ENCODE results near the gene RPS6KA2. TPM values are rescaled to one million over a fixed set of nuclear protein-coding genes. Genes with fewer than 3 reads are reported as not detected.

Gene RPS6KA2
- polyA plus RNA-seq, 1 donor (not counting 4 experiments of a cell fraction or from before 2014, with no cell fraction given): 8.2 TPM

DNA sequence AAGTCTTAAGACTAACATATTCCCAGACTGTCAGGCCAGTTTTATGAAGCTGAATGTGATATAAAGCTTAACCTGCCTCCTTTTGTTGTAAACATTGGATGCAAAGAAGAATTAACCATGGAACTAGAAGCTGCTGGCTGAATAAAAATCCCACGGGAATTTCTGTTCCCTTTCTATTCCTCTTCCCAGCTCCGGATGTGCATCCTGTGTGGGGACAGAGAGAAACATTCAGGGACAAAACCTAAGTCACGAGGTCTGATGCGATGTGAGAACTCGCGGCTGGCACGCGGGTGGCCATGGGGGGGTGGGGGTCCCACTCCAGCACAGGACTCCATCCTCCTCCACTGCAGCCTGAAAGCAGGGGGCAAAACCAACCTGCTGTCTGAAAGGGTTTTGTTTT is 72.7 kb downstream of the RPS6KA2 start:
- dilution Hi-C loops (cut with MboI; ENCODE audit: extremely low pct_ligation_motif_present, low sequenced_read_pairs): no loop called here
- FAIRE-seq (no peak), DNase-seq (ENCODE audit: low read depth, low spot score) (no peak)
- H3K27ac ChIP-seq (ENCODE audit: control insufficient read depth, insufficient read depth, low read length): no peak overlapping the region
- peaks cover 39% of the 10 kb centered on the region for H3K4me1 ChIP-seq (ENCODE audit: control insufficient read depth, extremely low read depth, insufficient read depth, low read length)
- H2AFZ ChIP-seq (ENCODE audit: control insufficient read depth, low read length): no peak overlapping the region
- no peak overlapping the region for H3K4me2 ChIP-seq (ENCODE audit: control insufficient read depth, extremely low read depth, insufficient read depth, low read depth, low read length)
- H3K4me3 ChIP-seq (ENCODE audit: control insufficient read depth in 2 of 3, extremely low read depth in 1 of 3, insufficient read depth in 2 of 3, low read depth in 1 of 3, low read length in 3 of 3): no peak overlapping the region
- no peaks in the 10 kb centered on the region for H4K20me1 ChIP-seq (ENCODE audit: control insufficient read depth, extremely low read depth, insufficient read depth, low read length)
- no peaks in the 10 kb centered on the region for H3K9me3 ChIP-seq (ENCODE audit: control insufficient read depth, low read depth, low read length)
- H3K27me3 ChIP-seq (ENCODE audit: control insufficient read depth, extremely low read depth, insufficient read depth, low read length): no peaks in the 10 kb centered on the region
- no peak for TF ChIP-seq EZH2 (IDR thresholded peaks at IDR 0.05; ENCODE audit: low read length)
- TF ChIP-seq, protein P1, sequence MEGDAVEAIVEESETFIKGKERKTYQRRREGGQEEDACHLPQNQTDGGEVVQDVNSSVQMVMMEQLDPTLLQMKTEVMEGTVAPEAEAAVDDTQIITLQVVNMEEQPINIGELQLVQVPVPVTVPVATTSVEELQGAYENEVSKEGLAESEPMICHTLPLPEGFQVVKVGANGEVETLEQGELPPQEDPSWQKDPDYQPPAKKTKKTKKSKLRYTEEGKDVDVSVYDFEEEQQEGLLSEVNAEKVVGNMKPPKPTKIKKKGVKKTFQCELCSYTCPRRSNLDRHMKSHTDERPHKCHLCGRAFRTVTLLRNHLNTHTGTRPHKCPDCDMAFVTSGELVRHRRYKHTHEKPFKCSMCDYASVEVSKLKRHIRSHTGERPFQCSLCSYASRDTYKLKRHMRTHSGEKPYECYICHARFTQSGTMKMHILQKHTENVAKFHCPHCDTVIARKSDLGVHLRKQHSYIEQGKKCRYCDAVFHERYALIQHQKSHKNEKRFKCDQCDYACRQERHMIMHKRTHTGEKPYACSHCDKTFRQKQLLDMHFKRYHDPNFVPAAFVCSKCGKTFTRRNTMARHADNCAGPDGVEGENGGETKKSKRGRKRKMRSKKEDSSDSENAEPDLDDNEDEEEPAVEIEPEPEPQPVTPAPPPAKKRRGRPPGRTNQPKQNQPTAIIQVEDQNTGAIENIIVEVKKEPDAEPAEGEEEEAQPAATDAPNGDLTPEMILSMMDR (optimal IDR thresholded peaks at IDR 0.05 in 1 of 3, IDR thresholded peaks at IDR 0.05 in 1 of 3, conservative IDR thresholded peaks at IDR 0.05 in 1 of 3; ENCODE audit: extremely low read depth in 1 of 3, insufficient read depth in 2 of 3, low read length in 3 of 3): no peak
- H3K79me2 ChIP-seq (ENCODE audit: control insufficient read depth, insufficient read depth, low read length): no peaks in the 10 kb centered on the region
- H3K9ac ChIP-seq (ENCODE audit: control insufficient read depth, extremely low read depth, insufficient read depth, low read length): no peak overlapping the region
- H3K9me1 ChIP-seq (ENCODE audit: control insufficient read depth, extremely low read depth, insufficient read depth, low read length): no peaks in the 10 kb centered on the region
- H3K36me3 ChIP-seq (ENCODE audit: control insufficient read depth in 2 of 2, extremely low read depth in 1 of 2, insufficient read depth in 2 of 2, low read length in 2 of 2): no peaks in the 10 kb centered on the region

DNA sequence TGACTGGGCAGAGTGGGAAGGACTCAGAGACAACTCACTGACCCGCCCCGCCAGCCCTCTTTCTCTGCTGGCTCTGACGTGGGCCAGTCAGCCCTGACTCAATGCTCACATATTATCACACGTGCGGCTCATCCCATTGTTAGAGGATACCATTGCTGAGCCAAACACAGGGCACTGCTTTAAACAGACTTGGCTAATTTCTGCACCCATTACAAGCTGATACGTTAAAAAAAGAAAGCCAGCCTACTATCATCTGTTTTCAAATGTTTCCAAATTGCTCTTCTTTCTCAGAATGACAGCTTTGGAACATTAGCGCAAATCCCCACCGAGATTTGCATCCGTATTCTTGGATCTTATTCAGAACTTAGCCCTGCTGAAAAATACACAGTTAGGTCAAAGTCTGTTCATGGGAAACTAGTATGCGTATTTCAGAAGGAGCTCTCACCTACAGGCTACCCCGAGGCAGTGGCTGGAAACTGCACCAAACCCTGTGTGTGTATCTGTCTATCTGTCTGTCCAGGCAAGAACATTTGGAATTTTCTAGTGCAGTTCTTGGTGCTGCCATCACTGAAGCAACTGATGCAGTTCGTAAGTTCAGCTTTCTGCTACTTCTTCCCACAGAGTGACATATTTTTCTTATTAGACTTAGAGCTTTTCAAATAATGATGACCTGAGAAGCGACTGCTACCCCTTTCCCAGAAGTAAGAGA is 73.3 kb downstream of the RPS6KA2 start:
- no peak overlapping the region for H3K9ac ChIP-seq (ENCODE audit: control insufficient read depth, extremely low read depth, insufficient read depth, low read length)
- H3K79me2 ChIP-seq (ENCODE audit: control insufficient read depth, insufficient read depth, low read length): no peaks in the 10 kb centered on the region
- peaks cover 39% of the 10 kb centered on the region for H3K4me1 ChIP-seq (ENCODE audit: control insufficient read depth, extremely low read depth, insufficient read depth, low read length)
- H3K4me2 ChIP-seq (ENCODE audit: control insufficient read depth, extremely low read depth, insufficient read depth, low read depth, low read length): peak overlapping the region; percentile 38
- dilution Hi-C loops (cut with MboI; ENCODE audit: extremely low pct_ligation_motif_present, low sequenced_read_pairs): no loop called here
- no peak for TF ChIP-seq EZH2 (IDR thresholded peaks at IDR 0.05; ENCODE audit: low read length)
- TF ChIP-seq, protein P1 (optimal IDR thresholded peaks at IDR 0.05 in 1 of 3, IDR thresholded peaks at IDR 0.05 in 1 of 3, conservative IDR thresholded peaks at IDR 0.05 in 1 of 3; ENCODE audit: extremely low read depth in 1 of 3, insufficient read depth in 2 of 3, low read length in 3 of 3): no peak
- peak overlapping the region; percentile 54 for H3K27ac ChIP-seq (ENCODE audit: control insufficient read depth, insufficient read depth, low read length)
- no peaks in the 10 kb centered on the region for H4K20me1 ChIP-seq (ENCODE audit: control insufficient read depth, extremely low read depth, insufficient read depth, low read length)
- peak; percentile 76 for DNase-seq (ENCODE audit: low read depth, low spot score)
- H3K36me3 ChIP-seq (ENCODE audit: control insufficient read depth in 2 of 2, extremely low read depth in 1 of 2, insufficient read depth in 2 of 2, low read length in 2 of 2): no peaks in the 10 kb centered on the region
- H3K9me3 ChIP-seq (ENCODE audit: control insufficient read depth, low read depth, low read length): no peaks in the 10 kb centered on the region
- H3K9me1 ChIP-seq (ENCODE audit: control insufficient read depth, extremely low read depth, insufficient read depth, low read length): no peaks in the 10 kb centered on the region
- FAIRE-seq: peak; percentile 91
- H2AFZ ChIP-seq (ENCODE audit: control insufficient read depth, low read length): no peak overlapping the region
- H3K27me3 ChIP-seq (ENCODE audit: control insufficient read depth, extremely low read depth, insufficient read depth, low read length): no peaks in the 10 kb centered on the region
- H3K4me3 ChIP-seq (ENCODE audit: control insufficient read depth in 2 of 3, extremely low read depth in 1 of 3, insufficient read depth in 2 of 3, low read depth in 1 of 3, low read length in 3 of 3): no peak overlapping the region
